SK-N-SH (cell line): ENCODE measurements around the gene IQGAP2. TPM values are rescaled to one million over a fixed set of nuclear protein-coding genes. Genes with fewer than 3 reads are reported as not detected.

ENCODE experiments used
- CTCF ChIA-PET: fragments of 300-600, 350-600 bp; formaldehyde crosslinking; extraction: SDS; loops from one replicate; lab custom pipeline; 2021; lab: Yijun Ruan, JAX
- POLR2A ChIA-PET: fragments of 350-600 bp; sonication (Branson Sonifier 250); formaldehyde crosslinking; extraction: SDS; loops from one replicate; lab custom pipeline; 2020; ENCODE audit warnings: antibody characterized with exemption, inconsistent platforms; lab: Yijun Ruan, JAX
- DNase-seq: peaks from one replicate; pipeline ENCODE4 v3.0.0; 2012
- H2AFZ ChIP-seq: fragments of 200-600 bp; sonication (generic); 2 replicates; pipeline ENCODE4 v1.8.1; 2016; ENCODE audit warnings: antibody characterized with exemption, mild to moderate bottlenecking, low read depth
- H3F3A ChIP-seq: fragments of 200-600 bp; sonication (generic); replicated peaks from 2 replicates; pipeline ENCODE3; 2016; ENCODE audit warnings: antibody characterized with exemption, mild to moderate bottlenecking; ENCODE audit not compliant: insufficient read depth
- H3K27ac ChIP-seq, 2 experiments: fragments of 200-500 bp in 1 of 2; fragments of 200-600 bp in 1 of 2; sonication (Bioruptor generic) in 1 of 2; sonication (generic), shearing (Covaris generic) in 1 of 2; 2 replicates each; pipeline versions ENCODE4 v1.5.1 to v1.6.1; 2014 to 2016; ENCODE audit warnings: low read depth in 2 of 2, inconsistent platforms in 1 of 2, low read length in 1 of 2, mild to moderate bottlenecking in 1 of 2, mixed read lengths in 1 of 2
- H3K27me3 ChIP-seq: fragments of 200-600 bp; sonication (generic), shearing (Covaris generic); 2 replicates; pipeline ENCODE4 v1.6.1; 2016; ENCODE audit warnings: mixed run types; ENCODE audit not compliant: insufficient read depth
- H3K36me3 ChIP-seq, 2 experiments: fragments of 200-500 bp in 1 of 2; fragments of 200-600 bp in 1 of 2; sonication (Bioruptor generic) in 1 of 2; sonication (generic) in 1 of 2; replicated peaks in 1 of 2; 2 replicates each; pipeline versions ENCODE3 to v1.5.1; 2014 to 2016; ENCODE audit warnings: low read length in 1 of 2, mild to moderate bottlenecking in 1 of 2; ENCODE audit not compliant: insufficient read depth in 2 of 2, control insufficient read depth in 1 of 2
- H3K4me1 ChIP-seq, 2 experiments: fragments of 200-500 bp in 1 of 2; fragments of 200-600 bp in 1 of 2; sonication (Bioruptor generic) in 1 of 2; sonication (generic), shearing (Covaris generic) in 1 of 2; 2 replicates each; pipeline versions ENCODE4 v1.5.1 to v1.6.1; 2014 to 2016; ENCODE audit warnings: low read depth in 1 of 2, low read length in 1 of 2, mixed run types in 1 of 2; ENCODE audit not compliant: insufficient read depth in 2 of 2, control insufficient read depth in 1 of 2
- H3K4me2 ChIP-seq: fragments of 200-600 bp; sonication (generic), shearing (Covaris generic); 2 replicates; pipeline ENCODE4 v1.6.1; 2017; ENCODE audit warnings: mixed run types
- H3K4me3 ChIP-seq, 2 experiments: fragments of 200-500 bp in 1 of 2; fragments of 200-600 bp in 1 of 2; sonication (Bioruptor generic) in 1 of 2; sonication (generic), shearing (Covaris generic) in 1 of 2; 2 replicates each; pipeline versions ENCODE4 v1.5.1 to v1.8.1; 2014 to 2016; ENCODE audit warnings: low read depth in 2 of 2, inconsistent platforms in 1 of 2, low read length in 1 of 2, mild to moderate bottlenecking in 1 of 2, mixed read lengths in 1 of 2, moderate library complexity in 1 of 2
- H3K79me2 ChIP-seq: fragments of 200-600 bp; sonication (generic); 2 replicates; pipeline ENCODE4 v1.8.1; 2017; ENCODE audit warnings: mild to moderate bottlenecking; ENCODE audit not compliant: insufficient read depth
- H3K9ac ChIP-seq: fragments of 200-600 bp; sonication (generic); 2 replicates; pipeline ENCODE4 v1.6.1; 2017; ENCODE audit warnings: mixed run types
- H3K9me2 ChIP-seq: fragments of 200-600 bp; sonication (generic); 2 replicates; pipeline ENCODE4 v1.6.1; 2017; ENCODE audit warnings: mixed run types
- H3K9me3 ChIP-seq: fragments of 200-600 bp; sonication (generic); 2 replicates; pipeline ENCODE4 v1.6.1; 2017; ENCODE audit warnings: mixed run types, mild to moderate bottlenecking, moderate library complexity
- H4K20me1 ChIP-seq: fragments of 200-600 bp; sonication (generic); 2 replicates; pipeline ENCODE4 v1.6.1; 2017; ENCODE audit warnings: mild to moderate bottlenecking, mixed run types; ENCODE audit not compliant: insufficient read depth
- CHD2 ChIP-seq: fragments of 150-350 bp; IDR thresholded peaks from 2 replicates; pipeline ENCODE4 v1.6.1; 2018; ENCODE audit warnings: low read length; ENCODE audit not compliant: partially characterized antibody
- EP300 ChIP-seq, 2 experiments: IDR thresholded peaks; 2 replicates each; pipeline versions ENCODE4 v1.4.0 to v1.6.1; 2012; ENCODE audit warnings: borderline replicate concordance in 1 of 2, low read depth in 1 of 2, low read length in 1 of 2
- FOXM1 ChIP-seq: IDR thresholded peaks from 2 replicates; pipeline ENCODE4 v1.4.0; 2012; ENCODE audit warnings: low read depth, mild to moderate bottlenecking
- GATA2 ChIP-seq: sonication (generic); formaldehyde crosslinking; IDR thresholded peaks from 2 replicates; pipeline ENCODE4 v1.5.0; 2020; ENCODE audit warnings: mild to moderate bottlenecking, missing genetic modification reagents
- MEF2A ChIP-seq: IDR thresholded peaks from 2 replicates; pipeline ENCODE4 v1.4.0; 2012; ENCODE audit warnings: low read depth, borderline replicate concordance
- NRF1 ChIP-seq: IDR thresholded peaks from 2 replicates; pipeline ENCODE4 v1.6.1; 2012; ENCODE audit warnings: low read depth, mild to moderate bottlenecking, low read length
- POLR2AphosphoS5 ChIP-seq: IDR thresholded peaks from 2 replicates; pipeline ENCODE4 v1.6.1; 2012; ENCODE audit warnings: low read depth, low read length
- RCOR1 ChIP-seq: fragments of 150-350 bp; IDR thresholded peaks from 2 replicates; pipeline ENCODE4 v1.6.1; 2017; ENCODE audit warnings: antibody characterized with exemption, low read length
- RFX5 ChIP-seq: IDR thresholded peaks from 2 replicates; pipeline ENCODE4 v1.6.1; 2012; ENCODE audit warnings: mild to moderate bottlenecking, improper control_type of control experiment, low read length
- SMC3 ChIP-seq: IDR thresholded peaks from 2 replicates; pipeline ENCODE4 v1.6.1; 2012; ENCODE audit warnings: low read depth, low read length, improper control_type of control experiment
- TAF1 ChIP-seq: IDR thresholded peaks from 2 replicates; pipeline ENCODE4 v1.6.1; 2012; ENCODE audit warnings: low read depth, mild to moderate bottlenecking, low read length, moderate library complexity, borderline replicate concordance
- TCF12 ChIP-seq: IDR thresholded peaks from 2 replicates; pipeline ENCODE4 v1.4.0; 2012
- TEAD4 ChIP-seq: IDR thresholded peaks from 2 replicates; pipeline ENCODE4 v1.4.0; 2012; ENCODE audit warnings: mild to moderate bottlenecking, borderline replicate concordance; ENCODE audit not compliant: insufficient read depth
- WGBS: methylation state at CpG from one replicate; pipeline ENCODE4 v1.1.6; 2017; ENCODE audit warnings: low lambda C conversion rate; 5-methylcytosine and 5-hydroxymethylcytosine counted together
- polyA plus RNA-seq, 3 experiments: library from polyadenylated mRNA; depleted of rRNA; stranded (reverse); fragments of >200 nt; gene quantifications; 2 replicates each; pipeline ENCODE4 v1.2.3, GENCODE V29; 2012
- TF ChIP-seq, protein P1 (sequence below): fragments of 200-600 bp; sonication (generic); IDR thresholded peaks from 2 replicates; pipeline ENCODE4 v1.6.1; 2017; ENCODE audit warnings: antibody characterized with exemption, mild to moderate bottlenecking, moderate library complexity
- TF ChIP-seq, protein P2 (sequence below): fragments of 150-350 bp; IDR thresholded peaks from 2 replicates; pipeline ENCODE4 v1.6.1; 2016; ENCODE audit warnings: mild to moderate bottlenecking, low read depth, low read length
- TF ChIP-seq, protein P3 (sequence below): IDR thresholded peaks from 2 replicates; pipeline ENCODE4; 2012
- TF ChIP-seq, protein P4 (sequence below): IDR thresholded peaks from 2 replicates; pipeline ENCODE4 v1.4.0; 2012; ENCODE audit warnings: low read depth, borderline replicate concordance

Gene IQGAP2
- polyA plus RNA-seq, 1 of the 3 experiments (the other 2 are of a cell fraction) = 2.1 TPM

DNA sequence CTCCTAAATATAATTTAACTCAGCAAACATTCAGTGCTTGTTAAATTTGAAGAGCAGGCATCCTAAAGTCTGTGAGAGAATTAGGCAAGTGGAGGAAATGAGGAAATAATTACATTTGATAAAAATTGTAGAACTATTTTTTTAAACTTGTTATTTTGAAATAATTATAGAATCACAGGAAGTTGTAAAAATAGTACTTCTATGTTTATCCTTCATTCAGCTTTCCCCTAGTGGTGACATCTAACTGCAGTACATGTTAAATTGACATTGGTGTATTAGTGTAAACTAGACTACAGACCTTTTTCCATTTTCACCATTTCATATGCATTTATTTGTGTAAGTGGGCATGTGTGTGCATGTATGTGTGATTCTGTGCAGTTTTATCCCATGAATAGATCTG is 168.5 kb downstream of the IQGAP2 start:
- no peaks in the 10 kb centered on the region; a peak in 2 of 4 replicates for H3K4me1 ChIP-seq
- no peaks in the 10 kb centered on the region for H3K36me3 ChIP-seq

DNA sequence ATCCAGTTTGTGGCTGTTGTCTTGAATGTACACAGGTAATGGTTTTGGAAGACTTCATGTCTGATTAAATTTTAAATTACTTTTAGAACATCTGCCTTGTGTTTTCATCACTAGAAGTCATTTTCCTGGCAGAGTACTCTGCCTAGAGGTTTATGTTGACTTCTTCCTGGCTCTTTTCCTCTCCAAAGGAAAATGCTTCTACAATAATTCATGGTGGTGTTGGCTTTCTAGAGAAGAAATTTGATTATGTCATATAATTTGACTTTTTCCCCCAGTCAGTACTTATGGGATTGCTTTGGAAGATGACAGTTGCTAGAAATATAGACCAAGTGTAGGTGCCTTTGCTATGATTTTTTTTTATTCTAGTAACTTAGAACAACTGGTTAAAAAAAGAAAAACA is 173.4 kb downstream of the IQGAP2 start:
- no peak for DNase-seq
- Histone ChIP-seq H3K36me3 (no peaks in the 10 kb centered on the region), H3K9me3 (no peaks in the 10 kb centered on the region), H3K4me2 (no peak overlapping the region), H2AFZ (no peak overlapping the region), H3K4me1 (peaks cover 0 to 2% of the 10 kb centered on the region in 2 experiments; a peak in 2 of 4 replicates), H3K27ac (no peak overlapping the region; a peak in 1 of 4 replicates), H3K9me2 (no peaks in the 10 kb centered on the region), H3F3A (no peaks in the 10 kb centered on the region), H3K79me2 (no peaks in the 10 kb centered on the region), H3K9ac (no peak overlapping the region), H3K4me3 (no peak overlapping the region), H3K27me3 (no peaks in the 10 kb centered on the region), H4K20me1 (no peaks in the 10 kb centered on the region)
- TF ChIP-seq MEF2A = no peak
- TF ChIP-seq TCF12 = peak; percentile 37
- ChIA-PET POLR2A (no interaction called here), CTCF (interaction anchor here (0.9 to 1.5 kb wide), 5 partner anchors 24 to 198 kb away, joined by 3 to 6 read pairs (median 5); no protein-coding TSS in a partner anchor)

More for the DNA sequence above, 168.5 kb downstream of the IQGAP2 start:
- no peak overlapping the region for H3K4me2 ChIP-seq
- no peak overlapping the region for H3K27ac ChIP-seq
- no peak overlapping the region for H3K9ac ChIP-seq
- POLR2A ChIA-PET = no interaction called here
- H3F3A ChIP-seq = no peaks in the 10 kb centered on the region
- no peak overlapping the region for H3K4me3 ChIP-seq
- H3K9me2 ChIP-seq = no peaks in the 10 kb centered on the region
- DNase-seq = no peak
- H4K20me1 ChIP-seq = no peaks in the 10 kb centered on the region
- no peak overlapping the region for H2AFZ ChIP-seq
- no peaks in the 10 kb centered on the region for H3K79me2 ChIP-seq
- TF ChIP-seq CHD2 = no peak
- no peak for TF ChIP-seq FOXM1
- TF ChIP-seq, protein P1, sequence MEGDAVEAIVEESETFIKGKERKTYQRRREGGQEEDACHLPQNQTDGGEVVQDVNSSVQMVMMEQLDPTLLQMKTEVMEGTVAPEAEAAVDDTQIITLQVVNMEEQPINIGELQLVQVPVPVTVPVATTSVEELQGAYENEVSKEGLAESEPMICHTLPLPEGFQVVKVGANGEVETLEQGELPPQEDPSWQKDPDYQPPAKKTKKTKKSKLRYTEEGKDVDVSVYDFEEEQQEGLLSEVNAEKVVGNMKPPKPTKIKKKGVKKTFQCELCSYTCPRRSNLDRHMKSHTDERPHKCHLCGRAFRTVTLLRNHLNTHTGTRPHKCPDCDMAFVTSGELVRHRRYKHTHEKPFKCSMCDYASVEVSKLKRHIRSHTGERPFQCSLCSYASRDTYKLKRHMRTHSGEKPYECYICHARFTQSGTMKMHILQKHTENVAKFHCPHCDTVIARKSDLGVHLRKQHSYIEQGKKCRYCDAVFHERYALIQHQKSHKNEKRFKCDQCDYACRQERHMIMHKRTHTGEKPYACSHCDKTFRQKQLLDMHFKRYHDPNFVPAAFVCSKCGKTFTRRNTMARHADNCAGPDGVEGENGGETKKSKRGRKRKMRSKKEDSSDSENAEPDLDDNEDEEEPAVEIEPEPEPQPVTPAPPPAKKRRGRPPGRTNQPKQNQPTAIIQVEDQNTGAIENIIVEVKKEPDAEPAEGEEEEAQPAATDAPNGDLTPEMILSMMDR = peak; percentile 36; the same call in 1 of the 2 replicates
- no peak for TF ChIP-seq RFX5
- TF ChIP-seq TEAD4 = no peak
- TF ChIP-seq, all 33 proteins: peak for 1
- Histone ChIP-seq H3K27me3 (no peaks in the 10 kb centered on the region), H3K9me3 (no peaks in the 10 kb centered on the region)
- CTCF ChIA-PET = interaction anchor here (1.0 to 1.8 kb wide), 3 partner anchors 12 to 57 kb away, joined by 3 to 13 read pairs (median 5); no protein-coding TSS in a partner anchor

DNA sequence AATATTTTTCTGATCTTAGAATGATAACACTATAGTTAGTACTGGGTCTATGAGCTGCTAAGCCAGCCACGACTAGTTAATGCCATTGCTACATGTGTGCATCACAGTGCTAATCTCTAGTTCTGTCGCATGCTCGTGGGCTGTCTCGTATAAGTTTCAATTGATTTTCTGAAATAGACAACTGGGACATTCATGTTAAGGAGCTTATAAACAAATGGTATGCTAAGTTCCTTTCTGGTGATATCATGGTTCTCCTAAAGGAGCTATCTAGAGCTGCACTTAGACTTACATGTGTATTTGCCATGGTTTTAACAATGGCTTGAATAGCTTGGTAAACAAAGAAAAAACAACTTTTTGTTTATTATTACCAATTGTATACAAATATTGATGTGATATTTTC is 173.9 kb downstream of the IQGAP2 start:
- CTCF ChIA-PET = interaction anchor here (0.9 to 1.5 kb wide), 7 partner anchors 23 to 198 kb away, joined by 3 to 6 read pairs (median 4); no protein-coding TSS in a partner anchor
- POLR2A ChIA-PET = no interaction called here
- TF ChIP-seq RCOR1 = no peak
- no peak for TF ChIP-seq SMC3
- no peak for TF ChIP-seq POLR2AphosphoS5
- TF ChIP-seq GATA2 (CRISPR knock-in tag) = no peak
- TF ChIP-seq, protein P2, sequence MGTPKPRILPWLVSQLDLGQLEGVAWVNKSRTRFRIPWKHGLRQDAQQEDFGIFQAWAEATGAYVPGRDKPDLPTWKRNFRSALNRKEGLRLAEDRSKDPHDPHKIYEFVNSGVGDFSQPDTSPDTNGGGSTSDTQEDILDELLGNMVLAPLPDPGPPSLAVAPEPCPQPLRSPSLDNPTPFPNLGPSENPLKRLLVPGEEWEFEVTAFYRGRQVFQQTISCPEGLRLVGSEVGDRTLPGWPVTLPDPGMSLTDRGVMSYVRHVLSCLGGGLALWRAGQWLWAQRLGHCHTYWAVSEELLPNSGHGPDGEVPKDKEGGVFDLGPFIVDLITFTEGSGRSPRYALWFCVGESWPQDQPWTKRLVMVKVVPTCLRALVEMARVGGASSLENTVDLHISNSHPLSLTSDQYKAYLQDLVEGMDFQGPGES = no peak
- no peak for TF ChIP-seq NRF1
- TF ChIP-seq, protein P3, sequence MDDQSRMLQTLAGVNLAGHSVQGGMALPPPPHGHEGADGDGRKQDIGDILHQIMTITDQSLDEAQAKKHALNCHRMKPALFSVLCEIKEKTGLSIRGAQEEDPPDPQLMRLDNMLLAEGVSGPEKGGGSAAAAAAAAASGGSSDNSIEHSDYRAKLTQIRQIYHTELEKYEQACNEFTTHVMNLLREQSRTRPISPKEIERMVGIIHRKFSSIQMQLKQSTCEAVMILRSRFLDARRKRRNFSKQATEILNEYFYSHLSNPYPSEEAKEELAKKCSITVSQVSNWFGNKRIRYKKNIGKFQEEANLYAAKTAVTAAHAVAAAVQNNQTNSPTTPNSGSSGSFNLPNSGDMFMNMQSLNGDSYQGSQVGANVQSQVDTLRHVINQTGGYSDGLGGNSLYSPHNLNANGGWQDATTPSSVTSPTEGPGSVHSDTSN = no peak
- TF ChIP-seq, protein P4, sequence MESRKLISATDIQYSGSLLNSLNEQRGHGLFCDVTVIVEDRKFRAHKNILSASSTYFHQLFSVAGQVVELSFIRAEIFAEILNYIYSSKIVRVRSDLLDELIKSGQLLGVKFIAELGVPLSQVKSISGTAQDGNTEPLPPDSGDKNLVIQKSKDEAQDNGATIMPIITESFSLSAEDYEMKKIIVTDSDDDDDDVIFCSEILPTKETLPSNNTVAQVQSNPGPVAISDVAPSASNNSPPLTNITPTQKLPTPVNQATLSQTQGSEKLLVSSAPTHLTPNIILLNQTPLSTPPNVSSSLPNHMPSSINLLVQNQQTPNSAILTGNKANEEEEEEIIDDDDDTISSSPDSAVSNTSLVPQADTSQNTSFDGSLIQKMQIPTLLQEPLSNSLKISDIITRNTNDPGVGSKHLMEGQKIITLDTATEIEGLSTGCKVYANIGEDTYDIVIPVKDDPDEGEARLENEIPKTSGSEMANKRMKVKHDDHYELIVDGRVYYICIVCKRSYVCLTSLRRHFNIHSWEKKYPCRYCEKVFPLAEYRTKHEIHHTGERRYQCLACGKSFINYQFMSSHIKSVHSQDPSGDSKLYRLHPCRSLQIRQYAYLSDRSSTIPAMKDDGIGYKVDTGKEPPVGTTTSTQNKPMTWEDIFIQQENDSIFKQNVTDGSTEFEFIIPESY = no peak
- no peak for TF ChIP-seq TAF1
- TF ChIP-seq EP300 (IDR thresholded peaks at IDR 0.05; ENCODE audit: borderline replicate concordance in 1 of 2, low read depth in 1 of 2, low read length in 1 of 2) = no peak

More for the DNA sequence above, 173.9 kb downstream of the IQGAP2 start:
- Histone ChIP-seq H2AFZ (no peak overlapping the region), H3K4me2 (no peak overlapping the region), H3K4me3 (no peak overlapping the region), H3F3A (no peaks in the 10 kb centered on the region), H4K20me1 (no peaks in the 10 kb centered on the region), H3K4me1 (peaks cover 0 to 2% of the 10 kb centered on the region in 2 experiments; a peak in 2 of 4 replicates), H3K27me3 (no peaks in the 10 kb centered on the region), H3K79me2 (no peaks in the 10 kb centered on the region), H3K27ac (no peak overlapping the region; a peak in 1 of 4 replicates), H3K9me2 (no peaks in the 10 kb centered on the region), H3K36me3 (no peaks in the 10 kb centered on the region), H3K9ac (no peak overlapping the region), H3K9me3 (no peaks in the 10 kb centered on the region)
- DNase-seq = no peak
- WGBS = 93% methylated on average over 4 of the region's 4 CpGs
